ENCODE measurements around the gene TMEM59L. TPM values are rescaled to one million over a fixed set of nuclear protein-coding genes. Genes with fewer than 3 reads are reported as not detected.

The TMEM59L gene
- total and polyA plus RNA-seq, 9 of the 15 experiments (the other 6 are each of a cell fraction or from before 2014, with no cell fraction given), result 0.37 TPM; not detected in 8

- TF ChIP-seq USF2 (CRISPR knock-in tag; IDR thresholded peaks at IDR 0.05), result peak; percentile 93
- peak; percentile 33; the same call in 1 of the 2 replicates for TF ChIP-seq CBFA2T2 (conservative IDR thresholded peaks at IDR 0.05)
- TF ChIP-seq ZBTB43 (CRISPR knock-in tag; IDR thresholded peaks at IDR 0.05), result peak; percentile 27; the same call in 1 of the 2 replicates
- no peak for TF ChIP-seq GATAD2B (IDR thresholded peaks at IDR 0.05; ENCODE audit: borderline replicate concordance)
- TF ChIP-seq THAP12 (CRISPR knock-in tag; IDR thresholded peaks at IDR 0.05), result peak; percentile 15; the same call in 1 of the 2 replicates
- TF ChIP-seq ATF4 (CRISPR knock-in tag; IDR thresholded peaks at IDR 0.05), result 0 out of 2 replicates have a peak, but pooled peaks have one; percentile 49
- no peak for TF ChIP-seq ZNF316 (IDR thresholded peaks at IDR 0.05)
- TF ChIP-seq ZNF780A (CRISPR knock-in tag; IDR thresholded peaks at IDR 0.05), result peak; percentile 36; the same call in 1 of the 2 replicates
- TF ChIP-seq PYGO2 (tag; IDR thresholded peaks at IDR 0.05), result no peak
- no peak for TF ChIP-seq ZNF644 (tag; IDR thresholded peaks at IDR 0.05; ENCODE audit: low read depth)
These were observed 40.9 kb upstream of the TMEM59L start, which contains the start of gene UBA52 (continued) for GRCh38 chr19:18571564-18572344.
